ENCODE measurements around the gene PLEKHG4B.
"Not testable (repeated sequence)": the region's sequence is repeated elsewhere in the genome, so short reads cannot be mapped to it uniquely, and the experiment has no call there.

PLEKHG4B gene

GRCh38 chr5:91556-92263 lies at the start of gene PLEKHG4B:
PLEKHG4B (plus strand) TSS chr5:92168; CDS start chr5:92232, 64 bp downstream.
- no peak for DNase-seq (ENCODE audit: low spot score)

GRCh38 chr5:42250-42649 lies 49.7 kb upstream of the PLEKHG4B start:
- DNase-seq (ENCODE audit: low spot score) = no peak

DNA sequence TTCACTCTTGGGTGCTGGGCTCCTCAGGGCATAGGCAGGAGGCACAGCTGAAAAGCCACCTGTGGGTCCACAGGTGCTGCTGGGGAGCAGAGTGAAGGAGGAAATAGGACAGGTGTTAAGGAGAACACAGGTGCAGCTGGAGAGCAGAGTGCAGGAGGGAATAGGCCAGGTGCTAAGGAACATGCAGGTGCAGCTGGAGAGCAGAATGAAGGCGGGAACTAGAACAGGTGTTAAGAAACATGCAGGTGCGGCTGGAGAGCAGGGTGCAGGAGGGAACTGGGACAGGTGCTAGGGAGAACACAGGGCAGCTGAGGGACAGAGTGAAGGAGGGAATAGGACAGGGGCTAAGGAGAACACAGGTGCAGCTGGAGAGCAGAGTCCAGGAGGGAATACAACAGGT lies 43.8 kb upstream of the PLEKHG4B start:
- no peak for DNase-seq (ENCODE audit: low spot score)

GRCh38 chr5:49530-49929 lies 42.4 kb upstream of the PLEKHG4B start:
- not testable (repeated sequence) for DNase-seq (ENCODE audit: low spot score)

- DNase-seq (ENCODE audit: low spot score) = no peak
Observed at GRCh38 chr5:49953-50544, 41.9 kb upstream of the PLEKHG4B start.

- DNase-seq (ENCODE audit: low spot score) = no peak
Observed at GRCh38 chr5:50724-51499, 41.1 kb upstream of the PLEKHG4B start.

- DNase-seq (ENCODE audit: low spot score) = no peak
Observed at GRCh38 chr5:51500-51823, 40.5 kb upstream of the PLEKHG4B start.

- DNase-seq (ENCODE audit: low spot score) = no peak
Observed at GRCh38 chr5:53381-54174, 38.4 kb upstream of the PLEKHG4B start.

DNA sequence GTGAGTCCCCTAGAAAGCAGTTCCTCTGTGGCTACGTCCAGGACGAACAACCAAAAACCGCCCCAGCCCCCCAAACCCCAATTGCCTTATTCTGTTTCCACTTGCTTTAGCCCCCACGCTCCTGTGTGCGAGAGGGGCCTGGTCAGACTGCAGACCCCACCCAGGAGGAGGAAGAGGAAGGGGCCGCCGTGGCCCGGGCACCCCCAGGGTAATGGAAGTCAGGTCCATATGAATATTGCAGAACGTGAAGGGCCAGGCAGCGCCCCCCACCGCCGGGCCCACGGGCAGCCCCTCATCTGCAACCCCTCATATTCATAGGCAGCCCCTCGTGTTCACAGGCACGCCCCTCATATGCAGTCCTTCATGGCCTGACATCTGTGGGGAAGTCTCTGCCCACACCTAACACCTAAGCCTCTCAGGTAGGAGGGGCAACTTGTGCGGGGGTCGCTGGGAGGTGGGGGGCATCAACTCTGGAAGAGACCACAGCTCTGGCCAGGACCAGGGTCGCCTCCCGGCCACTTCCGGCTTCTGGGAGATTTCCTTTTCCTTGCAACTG lies 37.7 kb upstream of the PLEKHG4B start:
- DNase-seq (ENCODE audit: low spot score) = no peak

GRCh38 chr5:54876-55569 lies 36.9 kb upstream of the PLEKHG4B start:
- no peak for DNase-seq (ENCODE audit: low spot score)

DNA sequence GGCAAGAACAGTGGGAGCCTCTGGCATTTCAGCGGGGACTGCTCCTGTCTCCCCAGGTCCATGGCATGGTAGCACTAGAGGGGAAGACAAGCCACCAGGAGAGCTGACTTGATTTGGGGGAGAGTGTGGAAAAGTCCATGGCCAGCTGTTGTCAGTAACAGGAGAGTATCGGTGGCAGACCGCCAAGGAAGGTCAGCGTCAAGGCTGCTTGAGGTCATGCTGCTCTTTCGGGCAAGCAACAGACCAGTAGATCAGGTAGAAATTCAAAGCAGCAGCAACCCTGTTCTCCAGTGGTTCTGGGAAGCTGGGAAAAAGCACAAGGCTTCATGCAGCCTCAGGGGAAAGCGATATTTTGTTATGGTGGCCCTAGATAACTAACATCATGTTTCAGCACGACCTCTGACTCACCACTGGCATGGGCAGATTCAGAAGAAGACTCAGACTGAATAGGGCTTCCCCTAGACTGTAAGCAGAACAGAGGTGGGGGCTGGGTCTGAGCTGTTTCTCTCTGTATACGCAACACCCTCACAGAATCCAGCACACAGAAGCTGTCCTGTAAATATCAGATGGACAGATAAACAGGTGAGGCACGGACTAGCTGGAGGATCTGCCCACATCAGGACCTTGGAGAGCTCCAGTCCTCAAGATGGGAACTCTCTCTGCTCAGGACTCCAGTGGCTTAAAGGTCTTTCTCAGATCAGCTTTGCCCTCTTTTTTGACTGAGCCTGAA lies 35.2 kb upstream of the PLEKHG4B start:
- DNase-seq (ENCODE audit: low spot score) = no peak

- DNase-seq (ENCODE audit: low spot score) = not testable (repeated sequence)
Observed at GRCh38 chr5:60250-60649, 31.7 kb upstream of the PLEKHG4B start.

DNA sequence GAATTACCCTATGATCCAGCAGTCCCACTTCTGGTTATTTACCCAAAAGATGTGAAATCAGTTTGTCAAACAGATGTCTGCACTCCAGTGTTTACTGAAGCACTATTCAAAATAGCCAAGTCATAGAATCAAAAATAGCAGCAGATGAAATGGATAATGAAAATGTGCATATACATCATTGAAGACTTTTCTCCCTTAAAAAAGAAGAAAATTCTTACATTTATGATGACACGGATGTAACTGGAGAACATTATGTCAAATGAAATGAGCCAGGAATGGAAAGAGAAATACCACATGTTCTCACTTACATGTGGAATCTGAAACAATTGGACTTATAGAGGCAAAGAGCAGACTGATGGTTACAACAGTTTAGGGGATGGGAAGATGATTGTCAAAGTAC lies 21.5 kb upstream of the PLEKHG4B start:
- no peak for DNase-seq (ENCODE audit: low spot score)

DNA sequence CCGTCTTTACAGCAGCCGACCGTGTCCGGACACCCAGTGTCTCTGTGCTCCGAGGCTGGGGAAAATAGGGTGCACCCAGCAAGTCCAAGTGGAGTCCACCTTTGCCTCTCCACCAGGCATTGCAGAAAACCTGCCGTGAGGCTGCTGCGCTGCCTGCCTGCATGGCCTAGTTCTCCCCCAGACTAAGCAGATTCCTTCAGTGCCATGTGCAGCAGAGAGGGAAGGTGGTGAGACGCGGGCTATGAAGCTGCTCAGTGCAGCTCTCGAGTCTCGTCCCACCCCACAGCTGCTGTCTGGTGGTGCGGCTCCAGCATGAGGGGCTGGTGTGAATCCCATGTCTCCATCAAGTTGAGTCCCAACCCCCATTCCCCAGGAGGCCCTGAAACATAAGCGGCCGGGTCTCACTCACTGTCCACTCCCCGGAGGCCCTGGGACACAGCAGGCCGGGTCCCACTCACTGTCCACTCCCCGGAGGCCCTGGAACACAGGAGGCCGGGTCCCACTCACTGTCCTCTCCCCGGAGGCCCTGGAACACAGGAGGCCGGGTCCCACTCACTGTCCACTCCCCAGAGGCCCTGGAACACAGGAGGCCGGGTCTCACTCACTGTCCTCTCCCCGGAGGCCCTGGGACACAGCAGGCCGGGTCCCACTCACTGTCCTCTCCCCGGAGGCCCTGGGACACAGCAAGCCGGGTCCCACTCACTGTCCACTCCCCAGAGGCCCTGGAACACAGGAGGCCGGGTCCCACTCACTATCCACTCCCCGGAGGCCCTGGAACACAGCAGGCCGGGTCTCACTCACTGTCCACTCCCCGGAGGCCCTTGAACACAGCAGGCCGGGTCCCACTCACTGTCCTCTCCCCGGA lies 19.4 kb upstream of the PLEKHG4B start:
- DNase-seq (ENCODE audit: low spot score) = not testable (repeated sequence)

DNA sequence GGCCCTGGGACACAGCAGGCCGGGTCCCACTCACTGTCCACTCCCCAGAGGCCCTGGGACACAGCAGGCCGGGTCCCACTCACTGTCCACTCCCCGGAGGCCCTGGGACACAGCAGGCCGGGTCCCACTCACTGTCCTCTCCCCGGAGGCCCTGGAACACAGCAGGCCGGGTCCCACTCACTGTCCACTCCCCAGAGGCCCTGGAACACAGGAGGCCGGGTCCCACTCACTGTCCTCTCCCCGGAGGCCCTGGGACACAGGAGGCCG lies 18.9 kb upstream of the PLEKHG4B start:
- DNase-seq (ENCODE audit: low spot score) = not testable (repeated sequence)

GRCh38 chr5:73768-74502 lies 18.0 kb upstream of the PLEKHG4B start:
- DNase-seq (ENCODE audit: low spot score) = no peak

DNA sequence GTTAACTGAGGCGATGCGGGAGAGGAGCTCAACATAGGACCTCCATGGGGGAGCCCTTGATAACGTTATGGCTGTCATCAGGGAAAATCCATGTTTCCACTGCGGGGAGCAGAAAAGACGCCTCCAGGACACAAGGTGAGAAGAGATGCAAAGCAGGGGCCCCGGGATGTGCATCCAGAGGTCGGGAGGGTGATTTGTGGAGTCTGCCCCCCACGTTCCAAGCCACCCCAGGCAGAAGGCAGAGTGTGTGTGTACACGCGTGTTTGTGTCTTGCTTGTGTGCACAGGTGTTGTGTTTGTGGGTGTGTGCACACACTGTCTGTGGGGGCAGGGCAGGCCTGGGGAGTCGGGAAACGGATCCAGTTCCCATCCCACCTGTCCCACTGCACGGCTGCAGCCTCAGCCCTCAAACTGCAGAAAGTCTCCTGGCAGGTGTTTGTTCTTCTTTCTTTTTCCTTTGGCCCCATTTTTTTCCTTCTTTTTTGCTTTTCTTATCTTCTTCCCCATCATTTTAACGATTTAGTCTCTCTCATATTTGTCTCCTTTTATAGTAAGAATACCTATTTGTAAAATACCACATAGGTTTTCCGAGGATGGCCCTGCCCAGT lies 17.4 kb upstream of the PLEKHG4B start:
- DNase-seq (ENCODE audit: low spot score) = no peak

DNA sequence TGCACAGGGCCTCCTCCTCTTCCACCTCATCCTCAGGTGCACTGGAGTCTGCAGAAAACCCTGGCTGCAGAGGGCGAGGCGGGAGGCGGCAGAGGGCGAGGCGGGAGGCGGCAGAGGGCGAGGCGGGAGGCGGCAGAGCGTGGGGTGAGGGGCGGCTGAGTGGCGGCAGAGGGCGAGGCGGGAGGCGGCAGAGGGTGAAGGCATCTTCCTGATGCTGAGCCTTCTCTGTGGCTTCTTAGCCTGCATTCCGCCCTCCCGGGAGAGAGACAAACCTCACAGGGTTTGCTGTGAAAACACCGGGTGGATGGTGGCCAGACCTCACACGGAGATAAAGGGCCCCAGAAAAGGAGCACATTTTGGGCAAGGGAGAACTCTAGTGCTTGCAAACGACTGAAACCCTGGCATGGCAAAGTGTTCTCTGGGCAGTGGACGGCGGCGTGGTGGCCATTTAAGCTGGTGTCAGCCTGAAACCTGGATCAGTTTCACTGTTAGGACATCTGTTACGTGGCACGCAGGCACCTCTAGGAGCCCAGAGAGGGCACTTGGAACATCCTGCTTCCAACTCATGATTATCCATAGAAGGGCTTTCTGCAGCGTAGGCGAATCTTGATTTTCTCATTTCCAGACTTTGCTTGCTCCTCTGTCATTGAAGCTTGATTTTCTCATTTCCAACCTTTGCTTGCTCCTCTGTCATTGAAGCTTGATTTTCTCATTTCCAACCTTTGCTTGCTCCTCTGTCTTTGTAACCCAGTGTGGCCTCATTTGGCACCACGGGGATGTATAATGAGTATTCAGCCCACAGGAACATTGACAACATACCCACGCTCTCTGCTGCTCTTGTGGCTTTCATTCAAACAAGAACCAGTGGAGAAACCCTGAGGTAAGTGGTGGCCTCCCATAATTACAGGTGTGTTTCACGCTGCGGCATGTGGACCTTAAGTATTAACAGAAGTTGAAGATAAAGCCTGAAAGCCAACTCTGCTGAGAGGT lies 16.3 kb upstream of the PLEKHG4B start:
- DNase-seq (ENCODE audit: low spot score) = no peak

Data from COLO829 (cell line).